ENCODE measurements around the gene ACYP2.
"Not testable (repeated sequence)": the region's sequence is repeated elsewhere in the genome, so short reads cannot be mapped to it uniquely, and the experiment has no call there.

ACYP2 gene

GRCh38 chr2:54275541-54275940 lies 160.1 kb downstream of the ACYP2 start:
- no peak for DNase-seq

- DNase-seq: no peak
Observed at GRCh38 chr2:54279385-54279784, 164.0 kb downstream of the ACYP2 start.

DNA sequence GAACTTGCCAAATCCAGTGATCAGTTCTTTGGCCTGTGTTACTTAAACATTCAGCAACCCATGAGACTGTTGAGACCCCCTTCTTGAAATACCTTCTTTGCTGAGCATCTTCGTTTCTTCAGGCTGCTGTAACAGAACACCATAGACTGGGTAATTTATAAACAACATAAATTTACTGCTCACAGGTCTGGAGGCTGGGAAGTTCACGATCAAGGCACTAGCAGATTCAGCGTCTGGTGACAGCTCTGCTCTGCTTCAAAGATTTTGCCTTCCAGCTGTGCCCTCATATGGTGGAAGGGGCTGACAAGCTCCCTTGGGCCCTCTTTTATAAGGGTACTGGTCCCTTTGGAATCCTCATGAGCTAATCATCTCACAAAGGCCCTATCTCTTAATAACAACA lies 169.4 kb downstream of the ACYP2 start:
- DNase-seq: no peak

DNA sequence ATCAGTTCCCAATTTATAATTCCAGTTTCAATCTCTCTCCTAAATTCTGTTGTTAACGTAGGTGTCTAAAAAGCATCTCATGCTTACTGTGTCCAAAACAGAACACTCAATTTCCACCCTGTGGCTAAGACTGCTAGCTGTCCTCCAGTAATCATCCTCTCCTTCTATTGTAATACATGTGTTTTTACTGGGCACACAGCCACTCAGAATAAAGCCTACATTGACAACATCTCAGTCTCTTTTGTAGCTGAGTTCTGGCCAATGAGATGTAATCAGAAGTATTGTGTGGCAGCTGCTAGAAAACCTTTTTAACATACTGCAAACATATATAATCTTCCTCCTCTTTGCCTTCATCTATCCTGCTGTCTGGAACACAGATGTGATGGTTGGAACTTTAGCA lies 170.0 kb downstream of the ACYP2 start:
- DNase-seq: no peak

GRCh38 chr2:54287532-54287931 lies 172.1 kb downstream of the ACYP2 start:
- DNase-seq: no peak

DNA sequence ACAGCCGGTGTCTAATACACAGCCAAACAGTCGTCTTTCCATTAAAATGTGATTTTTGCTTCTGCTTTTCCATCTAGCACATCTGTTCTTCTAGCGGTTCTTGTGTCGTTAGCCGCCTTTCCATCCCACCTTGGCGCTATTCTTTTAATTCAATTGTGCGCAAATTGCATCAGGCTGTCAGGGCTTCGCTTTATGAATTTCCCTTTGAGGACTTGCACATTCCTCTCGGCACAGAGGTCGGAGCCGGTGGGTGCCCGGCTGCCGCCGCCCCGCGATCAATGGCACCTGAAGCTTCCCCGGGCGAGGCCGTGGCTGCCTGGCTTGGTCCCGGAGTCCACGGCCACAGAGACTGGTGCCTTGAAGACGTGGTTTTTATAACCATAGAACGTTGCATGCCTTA lies 174.5 kb downstream of the ACYP2 start:
- DNase-seq: no peak

DNA sequence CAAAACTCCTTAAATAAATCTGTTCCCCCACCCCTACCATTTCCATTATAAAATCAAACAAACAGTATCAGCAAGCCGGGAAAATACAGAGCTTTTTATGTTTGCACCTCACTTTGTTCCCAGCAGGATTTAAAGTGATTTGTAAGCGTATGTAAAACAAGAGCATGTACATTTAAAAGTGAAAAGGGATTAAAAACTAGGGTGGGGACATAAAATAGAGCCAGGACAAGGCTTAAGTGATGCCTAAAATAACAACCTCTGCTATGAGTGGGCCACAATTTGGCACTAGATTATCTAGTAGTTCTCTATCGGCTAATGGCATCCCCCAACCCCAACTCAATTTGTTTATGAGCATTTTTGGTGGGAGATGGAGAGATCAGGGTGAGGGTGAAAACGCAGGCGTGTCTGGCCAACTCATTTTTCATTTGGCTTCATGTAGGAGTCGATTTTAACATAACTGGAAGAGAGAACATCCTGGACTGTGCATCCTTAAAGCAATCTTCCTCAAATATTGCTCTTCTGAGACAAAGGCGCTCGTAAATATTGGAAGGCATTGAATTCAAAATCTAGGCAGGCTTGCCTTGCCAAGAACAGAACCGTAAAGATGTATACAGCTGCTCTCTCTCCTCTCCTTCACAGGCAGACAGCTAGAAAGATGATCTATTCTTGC lies 175.1 kb downstream of the ACYP2 start:
- DNase-seq: no peak

DNA sequence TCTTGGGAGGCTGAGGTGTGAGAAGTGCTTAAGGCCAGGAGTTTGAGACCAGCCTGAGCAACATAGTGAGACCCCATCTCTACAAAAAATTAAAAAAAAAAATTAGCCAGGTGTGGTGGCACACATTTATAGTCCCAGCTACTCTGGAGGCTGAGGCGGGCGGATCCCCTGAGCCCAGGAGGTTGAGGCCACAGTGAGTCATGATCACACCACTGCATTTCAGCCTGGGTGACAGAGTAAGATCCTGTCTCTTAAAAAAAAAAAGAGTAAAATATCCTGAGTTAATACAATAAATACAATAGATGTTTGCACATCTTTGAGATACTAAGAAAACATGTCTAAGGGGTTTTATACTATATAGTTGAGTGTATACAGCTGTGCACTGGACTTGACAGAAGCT lies 179.2 kb downstream of the ACYP2 start:
- not testable (repeated sequence) for DNase-seq

DNA sequence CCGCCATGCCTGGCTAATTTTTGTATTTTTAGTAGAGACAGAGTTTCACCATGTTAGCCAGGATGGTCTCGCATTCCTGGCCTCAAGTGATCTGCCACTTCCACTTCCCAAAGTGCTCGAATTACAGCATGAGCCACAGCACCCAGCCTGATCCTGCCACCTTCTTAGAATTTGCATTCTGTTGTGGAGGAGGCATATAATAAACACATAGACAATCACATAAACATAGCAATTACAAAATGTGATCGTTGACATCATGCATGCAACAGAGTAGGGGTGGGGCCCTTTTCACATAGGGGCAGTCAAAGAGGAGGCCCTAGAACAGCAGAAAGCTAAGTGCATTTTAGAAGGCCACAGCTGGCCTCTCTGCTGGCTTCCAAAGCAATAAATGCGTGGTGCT lies 180.5 kb downstream of the ACYP2 start:
- DNase-seq: no peak

GRCh38 chr2:54298514-54298913 lies 183.1 kb downstream of the ACYP2 start:
- DNase-seq: peak in 1 of 2 experiments; percentile 21

GRCh38 chr2:54303631-54304030 lies 188.2 kb downstream of the ACYP2 start:
- no peak for DNase-seq

DNA sequence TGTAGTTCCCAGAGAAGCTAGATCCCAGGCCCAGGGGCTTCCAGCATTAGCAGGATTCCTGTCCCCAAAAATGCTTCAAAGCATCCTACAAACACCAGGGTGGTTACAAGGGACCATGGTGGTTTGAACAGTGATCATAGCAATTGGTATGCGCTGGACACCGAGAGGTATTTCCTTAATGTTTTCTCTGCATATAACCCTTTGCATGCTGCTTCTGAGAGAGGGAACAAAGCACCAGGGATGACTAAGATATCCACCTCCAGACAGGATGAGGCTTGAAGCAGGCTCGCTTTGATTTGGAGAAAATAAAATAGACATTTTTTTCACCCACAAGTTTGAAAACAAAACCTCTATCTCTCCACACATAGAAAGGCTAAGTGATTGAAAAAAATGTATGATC lies 191.1 kb downstream of the ACYP2 start:
- no peak for DNase-seq

DNA sequence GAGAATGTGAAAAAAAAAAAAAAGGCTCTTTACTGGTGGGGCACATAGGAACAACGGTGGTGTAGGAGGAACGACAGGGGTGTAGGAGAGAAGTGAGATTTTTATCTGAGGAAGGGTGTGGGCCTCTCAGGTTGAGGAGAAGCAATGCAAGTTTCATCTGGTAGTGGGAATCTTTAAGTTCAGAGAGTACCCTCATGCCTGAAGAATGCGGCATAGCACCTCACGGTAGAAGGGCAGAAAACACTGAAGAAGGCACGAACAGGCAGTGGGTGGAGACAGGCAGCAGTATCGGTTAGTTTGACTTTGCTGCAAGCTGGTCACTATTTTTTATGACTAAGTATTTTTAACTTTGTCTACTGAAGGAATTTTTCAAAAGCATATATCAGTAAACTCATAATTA lies 192.8 kb downstream of the ACYP2 start:
- DNase-seq: no peak

DNA sequence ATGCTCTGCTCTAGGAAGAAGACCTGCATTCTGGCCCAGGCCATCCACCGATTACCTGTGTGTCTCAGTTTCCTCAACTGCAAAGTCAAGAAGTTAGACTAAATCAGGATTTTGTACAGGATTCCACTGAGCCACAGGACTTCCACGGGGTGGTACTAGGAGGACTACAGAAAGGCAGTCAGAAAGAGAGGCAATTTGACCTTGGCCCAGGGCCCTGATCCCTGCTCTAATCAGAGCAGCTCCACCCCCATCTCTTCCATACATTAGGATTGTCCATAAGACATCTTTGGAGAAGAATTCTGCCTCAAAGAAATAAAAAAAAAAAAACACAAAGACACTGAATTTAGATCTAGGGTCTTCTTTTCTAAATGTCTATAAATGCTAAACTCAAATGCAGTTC lies 193.4 kb downstream of the ACYP2 start:
- no peak for DNase-seq

DNA sequence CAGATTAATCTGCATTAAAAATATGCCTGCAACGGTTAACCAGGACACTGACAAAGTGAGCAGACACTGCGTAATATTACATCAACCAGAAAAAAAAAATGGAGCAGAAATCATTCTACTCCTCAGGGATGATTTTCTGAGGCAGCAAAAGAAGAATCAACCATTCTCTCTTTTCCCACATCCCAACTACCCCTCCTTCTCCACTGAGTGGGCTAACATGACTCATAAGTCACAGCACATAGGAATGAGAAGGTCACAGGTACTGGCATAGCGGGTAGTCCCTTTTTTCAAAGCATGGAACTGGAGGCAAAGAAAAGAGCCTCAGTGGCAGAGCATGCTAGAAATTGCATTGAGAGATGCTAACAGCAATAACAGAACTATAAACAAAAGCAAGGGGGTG lies 194.9 kb downstream of the ACYP2 start:
- no peak for DNase-seq

DNA sequence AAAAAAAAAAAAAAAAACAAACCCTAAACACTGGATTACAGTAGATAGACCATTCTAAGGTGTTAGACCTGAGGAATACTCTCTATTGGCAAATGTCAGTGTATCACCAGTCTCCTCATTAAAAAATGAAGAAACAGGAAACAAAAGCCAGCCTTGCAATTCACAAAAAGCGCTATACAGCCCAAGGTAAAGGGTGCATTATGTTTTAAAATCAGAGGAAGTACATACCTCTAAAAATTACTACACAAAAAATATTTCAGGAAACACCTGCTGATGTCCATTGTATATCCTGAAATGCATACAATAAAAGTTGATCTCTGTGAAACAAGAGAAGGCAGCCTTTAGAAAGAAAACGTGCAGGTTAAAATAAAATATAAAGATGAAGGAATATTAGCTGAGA lies 195.5 kb downstream of the ACYP2 start:
- no peak for DNase-seq

DNA sequence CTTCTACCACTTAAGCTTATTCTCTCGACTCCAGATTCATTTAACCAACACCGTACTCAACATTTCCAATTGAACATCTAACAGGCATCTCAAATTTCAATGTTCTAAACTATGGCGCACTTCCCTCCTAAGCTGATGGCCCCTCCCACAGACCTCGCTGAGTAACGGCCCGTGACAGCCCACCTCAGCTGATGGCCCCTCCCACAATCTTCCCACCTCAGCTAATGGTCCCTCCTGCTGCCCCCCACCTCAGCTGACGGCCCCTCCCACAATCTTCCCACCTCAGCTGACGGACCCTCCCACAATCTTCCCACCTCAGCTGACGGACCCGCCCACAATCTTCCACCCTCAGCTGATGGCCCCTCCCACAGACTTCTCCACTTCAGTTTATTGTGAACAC lies 197.7 kb downstream of the ACYP2 start:
- no peak for DNase-seq

DNA sequence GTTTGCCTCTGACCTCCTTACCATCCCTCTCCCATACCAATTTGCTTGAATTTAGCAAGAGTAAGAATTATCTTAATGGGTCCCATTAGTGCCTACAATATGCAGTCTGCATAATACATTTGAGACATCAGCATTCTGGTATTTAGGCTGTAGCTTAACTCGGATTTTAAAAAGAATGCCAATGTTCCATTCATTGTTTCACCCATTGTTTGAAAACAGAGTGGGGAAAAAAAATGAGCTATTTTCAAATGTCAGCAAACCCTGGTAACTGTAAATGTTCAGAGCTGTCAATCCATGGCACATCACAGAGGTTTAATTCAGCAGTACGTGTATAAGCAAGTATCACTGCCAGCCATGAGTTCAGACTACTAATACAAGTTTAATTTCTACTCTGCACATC lies 202.6 kb downstream of the ACYP2 start:
- DNase-seq: no peak

DNA sequence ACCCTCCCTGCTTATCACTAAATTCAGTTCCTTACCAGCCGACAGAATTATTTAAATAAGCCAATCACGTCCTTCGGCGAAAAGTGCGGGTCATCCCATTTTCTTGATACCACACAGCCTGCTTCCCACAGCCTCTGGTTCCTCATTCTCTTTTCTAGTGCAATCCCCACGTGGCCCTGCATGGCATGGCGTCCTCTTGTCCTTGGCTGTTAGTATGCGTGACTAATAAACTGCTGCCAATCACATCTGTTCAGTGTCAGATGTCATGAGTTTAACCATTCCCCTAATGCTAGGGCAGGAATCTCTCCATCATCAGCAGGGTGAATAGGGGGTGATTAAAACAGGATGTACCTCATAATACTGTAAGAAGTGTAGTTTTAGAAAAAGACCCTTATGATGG lies 203.4 kb downstream of the ACYP2 start:
- DNase-seq: no peak

DNA sequence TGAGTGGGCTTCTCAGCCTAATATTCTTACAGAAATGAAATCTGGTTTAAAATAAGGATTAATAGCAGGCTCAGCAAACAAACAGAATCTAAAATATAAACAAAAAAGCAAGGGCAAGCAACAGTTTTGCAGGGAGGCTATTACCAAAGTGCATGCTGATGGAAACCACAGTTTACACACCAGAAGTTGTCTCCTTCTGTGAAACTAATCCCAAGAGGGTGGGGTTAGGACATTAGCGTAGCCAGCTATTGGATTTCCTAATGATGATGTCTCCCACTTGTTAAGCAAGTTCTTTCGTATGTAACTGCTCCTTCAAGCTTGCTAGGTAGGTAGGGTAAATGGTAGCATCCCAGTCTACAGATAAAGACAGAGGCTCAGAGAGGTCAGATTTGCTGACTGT lies 205.6 kb downstream of the ACYP2 start:
- no peak for DNase-seq

- DNase-seq: not testable (repeated sequence)
Observed at GRCh38 chr2:54324517-54324916, 209.1 kb downstream of the ACYP2 start.

- DNase-seq: no peak
Observed at GRCh38 chr2:54325148-54325547, 209.7 kb downstream of the ACYP2 start.

GRCh38 chr2:54329482-54330161 lies 214.2 kb downstream of the ACYP2 start:
- DNase-seq: peak in 1 of 2 experiments; percentile 19

DNA sequence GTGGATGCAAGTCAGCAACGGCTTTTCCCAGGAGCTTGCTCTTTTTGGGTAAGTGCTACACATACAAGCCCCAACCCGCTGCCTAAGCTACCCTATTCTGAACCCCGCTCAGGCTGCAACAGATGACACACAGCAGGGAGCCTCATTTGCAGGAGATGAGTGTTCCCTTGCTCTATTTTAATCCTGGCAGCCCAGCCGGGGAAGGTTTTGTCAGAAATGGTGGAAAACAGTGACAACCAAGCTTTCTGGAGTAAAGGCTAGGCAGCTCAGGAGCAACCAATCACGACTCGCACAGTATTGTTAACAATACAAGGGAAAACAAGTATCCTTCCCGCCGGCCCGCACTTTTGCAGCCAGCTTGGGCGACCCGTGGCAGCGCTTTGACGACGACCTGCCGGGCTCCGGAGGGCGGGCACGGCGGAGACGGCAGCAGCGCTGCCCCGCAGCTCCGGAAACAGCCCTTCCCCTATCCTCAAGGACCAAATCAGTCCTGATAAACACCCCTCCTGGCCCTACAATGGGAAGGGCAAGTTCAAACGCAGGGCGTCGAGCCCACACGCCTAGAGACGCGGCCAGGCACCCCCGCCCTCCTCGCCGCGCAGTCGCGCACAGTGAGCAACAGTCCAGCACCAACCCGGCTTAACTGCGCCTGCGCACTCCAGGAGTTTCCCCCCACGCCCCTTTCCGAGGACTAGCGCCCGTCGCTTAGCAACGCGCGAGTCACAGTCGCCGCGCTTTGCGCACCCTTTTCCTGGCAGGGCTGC lies 214.9 kb downstream of the ACYP2 start:
- peak; percentile 100 for DNase-seq
